Uterus (tissue), 2 donors: ENCODE results near the gene ARID1B.

Experiments
- POLR2A ChIP-seq, 2 donors: fragments of 450-650 bp; IDR thresholded peaks; one replicate each; pipeline ENCODE4 v1.6.1; 2016; ENCODE audit warnings: antibody characterized with exemption in 2 of 2, mild to moderate bottlenecking in 1 of 2, moderate library complexity in 1 of 2
- TF ChIP-seq, protein P1 (sequence below), 4 experiments: fragments of 200-600 bp in 2 of 4; fragments of 450-650 bp in 2 of 4; sonication (generic) in 2 of 4; IDR thresholded peaks; one replicate each; pipeline ENCODE4 v1.5.1; 2016 to 2019; ENCODE audit warnings: antibody characterized with exemption in 4 of 4, mild to moderate bottlenecking in 2 of 4, moderate library complexity in 1 of 4

DNA sequence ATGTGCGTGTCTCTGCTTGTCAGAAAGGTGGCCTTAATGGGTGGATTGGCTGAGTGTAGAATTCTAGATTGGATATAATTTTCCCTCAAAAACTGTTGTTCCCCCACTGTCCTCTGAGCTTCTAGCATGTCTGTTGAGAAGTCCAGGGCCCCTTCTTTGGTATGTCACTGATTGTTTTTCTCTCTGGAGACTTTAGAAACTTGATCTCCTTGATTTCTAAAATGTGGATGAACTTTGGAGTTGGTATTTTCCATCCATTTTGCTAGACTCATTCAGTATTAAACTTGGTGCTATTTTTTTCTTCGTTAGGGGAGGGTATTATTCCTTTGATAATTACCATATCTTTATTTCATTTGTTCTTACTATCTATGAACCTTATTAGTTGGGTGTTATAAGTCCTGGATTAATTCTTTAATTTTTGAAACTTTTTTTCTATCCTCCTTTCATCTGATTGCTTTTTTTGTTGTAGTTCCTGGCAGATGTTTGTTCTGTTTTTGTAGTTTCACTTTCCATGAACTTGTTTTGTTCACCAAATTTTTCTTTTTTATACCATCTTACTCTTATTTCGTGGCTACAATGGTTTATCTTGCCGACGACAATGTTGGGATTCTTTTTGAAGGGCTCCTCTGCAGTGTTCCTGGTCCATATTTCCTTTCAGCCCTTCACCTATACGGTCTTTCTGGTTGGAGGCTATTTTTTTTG lies 68.4 kb downstream of the ARID1B start:
- TF ChIP-seq, protein P1, sequence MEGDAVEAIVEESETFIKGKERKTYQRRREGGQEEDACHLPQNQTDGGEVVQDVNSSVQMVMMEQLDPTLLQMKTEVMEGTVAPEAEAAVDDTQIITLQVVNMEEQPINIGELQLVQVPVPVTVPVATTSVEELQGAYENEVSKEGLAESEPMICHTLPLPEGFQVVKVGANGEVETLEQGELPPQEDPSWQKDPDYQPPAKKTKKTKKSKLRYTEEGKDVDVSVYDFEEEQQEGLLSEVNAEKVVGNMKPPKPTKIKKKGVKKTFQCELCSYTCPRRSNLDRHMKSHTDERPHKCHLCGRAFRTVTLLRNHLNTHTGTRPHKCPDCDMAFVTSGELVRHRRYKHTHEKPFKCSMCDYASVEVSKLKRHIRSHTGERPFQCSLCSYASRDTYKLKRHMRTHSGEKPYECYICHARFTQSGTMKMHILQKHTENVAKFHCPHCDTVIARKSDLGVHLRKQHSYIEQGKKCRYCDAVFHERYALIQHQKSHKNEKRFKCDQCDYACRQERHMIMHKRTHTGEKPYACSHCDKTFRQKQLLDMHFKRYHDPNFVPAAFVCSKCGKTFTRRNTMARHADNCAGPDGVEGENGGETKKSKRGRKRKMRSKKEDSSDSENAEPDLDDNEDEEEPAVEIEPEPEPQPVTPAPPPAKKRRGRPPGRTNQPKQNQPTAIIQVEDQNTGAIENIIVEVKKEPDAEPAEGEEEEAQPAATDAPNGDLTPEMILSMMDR (IDR thresholded peaks at IDR 0.05): no peak
- TF ChIP-seq POLR2A (IDR thresholded peaks at IDR 0.05): no peak
